HFF-Myc (cell line): Measurements from ENCODE around the gene KLHL30.
"Not testable (repeated sequence)": the region's sequence is repeated elsewhere in the genome, so short reads cannot be mapped to it uniquely, and the experiment has no call there.

Experiments
- DNase-seq: peaks from one replicate; pipeline ENCODE4 v3.0.0-alpha.2; 2011; ENCODE audit warnings: low read depth; ENCODE audit errors: extremely low read depth
- H3K4me3 ChIP-seq: replicated peaks from 2 replicates; pipeline ENCODE4 v1.5.1; 2011; ENCODE audit warnings: low read depth, mild to moderate bottlenecking, control low read depth, low read length
- TF ChIP-seq, protein P1 (sequence below): IDR thresholded peaks from 2 replicates; pipeline ENCODE4 v1.5.1; 2012; ENCODE audit warnings: mild to moderate bottlenecking, low read depth, low read length, control low read depth; ENCODE audit errors: missing control alignments

The KLHL30 gene

DNA sequence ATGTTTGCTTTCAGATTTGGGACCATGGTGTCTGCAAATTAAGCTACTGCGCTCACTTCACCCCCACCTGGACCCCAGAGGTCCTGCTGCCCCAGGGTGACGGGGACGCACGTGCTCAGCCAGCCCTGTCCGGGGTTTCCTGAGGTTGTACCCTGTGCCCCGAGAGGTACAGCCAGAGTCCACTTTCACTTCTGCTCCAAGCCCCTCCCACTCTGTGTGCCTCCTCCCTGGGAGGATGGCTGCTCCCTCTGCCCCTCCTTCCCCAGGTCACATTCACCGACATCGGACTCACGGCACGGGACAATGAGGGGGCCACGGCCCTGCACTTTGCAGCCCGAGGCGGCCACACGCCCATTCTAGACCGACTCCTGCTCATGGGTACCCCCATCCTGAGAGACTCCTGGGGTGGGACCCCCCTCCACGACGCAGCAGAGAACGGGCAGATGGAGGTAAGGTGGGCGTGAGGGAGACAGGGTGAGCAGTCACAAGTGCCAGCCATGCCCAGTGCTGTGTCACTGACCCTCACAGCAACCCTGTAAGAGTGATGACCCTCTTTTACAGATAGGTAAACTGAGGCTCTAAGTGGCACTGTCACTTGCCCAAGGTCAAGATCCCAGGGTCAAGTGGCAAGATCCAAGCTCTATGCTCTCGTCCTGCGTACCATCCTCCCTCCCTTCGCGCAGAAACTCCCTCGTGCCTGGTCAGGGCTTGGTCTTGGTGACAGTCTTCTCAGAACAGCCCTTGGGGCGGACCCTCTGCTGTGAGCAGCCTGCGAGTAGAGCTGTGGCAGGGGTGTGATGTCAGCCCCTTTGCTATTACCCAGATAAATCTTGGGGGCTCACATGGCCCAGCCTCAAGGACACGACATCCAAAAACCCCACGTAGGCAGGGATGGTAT is 30.7 kb upstream of the KLHL30 start:
- no peak overlapping the region for H3K4me3 ChIP-seq
- no peak for DNase-seq
- TF ChIP-seq, protein P1, sequence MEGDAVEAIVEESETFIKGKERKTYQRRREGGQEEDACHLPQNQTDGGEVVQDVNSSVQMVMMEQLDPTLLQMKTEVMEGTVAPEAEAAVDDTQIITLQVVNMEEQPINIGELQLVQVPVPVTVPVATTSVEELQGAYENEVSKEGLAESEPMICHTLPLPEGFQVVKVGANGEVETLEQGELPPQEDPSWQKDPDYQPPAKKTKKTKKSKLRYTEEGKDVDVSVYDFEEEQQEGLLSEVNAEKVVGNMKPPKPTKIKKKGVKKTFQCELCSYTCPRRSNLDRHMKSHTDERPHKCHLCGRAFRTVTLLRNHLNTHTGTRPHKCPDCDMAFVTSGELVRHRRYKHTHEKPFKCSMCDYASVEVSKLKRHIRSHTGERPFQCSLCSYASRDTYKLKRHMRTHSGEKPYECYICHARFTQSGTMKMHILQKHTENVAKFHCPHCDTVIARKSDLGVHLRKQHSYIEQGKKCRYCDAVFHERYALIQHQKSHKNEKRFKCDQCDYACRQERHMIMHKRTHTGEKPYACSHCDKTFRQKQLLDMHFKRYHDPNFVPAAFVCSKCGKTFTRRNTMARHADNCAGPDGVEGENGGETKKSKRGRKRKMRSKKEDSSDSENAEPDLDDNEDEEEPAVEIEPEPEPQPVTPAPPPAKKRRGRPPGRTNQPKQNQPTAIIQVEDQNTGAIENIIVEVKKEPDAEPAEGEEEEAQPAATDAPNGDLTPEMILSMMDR = no peak

DNA sequence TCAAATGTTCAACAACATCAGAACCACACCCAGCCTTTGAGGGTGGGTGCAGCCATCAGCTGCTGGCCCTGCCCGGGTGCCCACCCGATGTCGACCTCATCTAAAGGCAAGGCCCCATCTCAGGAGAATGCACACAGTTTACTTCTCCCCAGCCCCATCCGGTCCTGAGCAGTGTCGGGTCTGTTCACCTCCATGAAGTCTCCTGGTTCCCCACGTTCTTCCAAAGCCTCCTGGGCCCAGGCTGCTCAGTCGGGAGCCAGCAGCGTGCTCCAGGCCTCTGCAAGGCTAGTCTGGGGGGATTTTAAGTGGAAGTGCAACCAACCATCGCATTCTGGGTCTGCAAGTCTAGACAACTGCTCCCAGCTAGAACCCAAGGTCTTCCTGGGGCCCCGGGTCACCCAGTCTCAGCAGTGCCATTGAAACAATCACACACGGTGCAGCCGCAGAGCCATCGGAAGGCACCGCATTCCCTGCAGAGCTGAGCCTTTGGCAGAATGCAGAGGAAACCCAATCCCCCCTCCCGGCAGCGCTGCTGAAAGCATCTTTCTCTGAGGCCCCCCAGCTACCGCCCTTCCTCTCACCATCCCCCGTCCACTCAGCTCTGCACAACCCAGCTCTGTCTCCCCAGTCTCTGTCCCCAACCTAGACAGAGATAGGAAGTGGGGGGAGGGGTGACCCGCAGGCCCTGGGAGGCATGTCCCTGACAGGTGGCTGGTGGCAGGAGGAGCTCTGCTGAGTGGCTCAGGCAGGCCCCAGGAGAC is 29.9 kb upstream of the KLHL30 start:
- TF ChIP-seq, protein P1 = no peak
- no peak overlapping the region for H3K4me3 ChIP-seq
- no peak for DNase-seq

DNA sequence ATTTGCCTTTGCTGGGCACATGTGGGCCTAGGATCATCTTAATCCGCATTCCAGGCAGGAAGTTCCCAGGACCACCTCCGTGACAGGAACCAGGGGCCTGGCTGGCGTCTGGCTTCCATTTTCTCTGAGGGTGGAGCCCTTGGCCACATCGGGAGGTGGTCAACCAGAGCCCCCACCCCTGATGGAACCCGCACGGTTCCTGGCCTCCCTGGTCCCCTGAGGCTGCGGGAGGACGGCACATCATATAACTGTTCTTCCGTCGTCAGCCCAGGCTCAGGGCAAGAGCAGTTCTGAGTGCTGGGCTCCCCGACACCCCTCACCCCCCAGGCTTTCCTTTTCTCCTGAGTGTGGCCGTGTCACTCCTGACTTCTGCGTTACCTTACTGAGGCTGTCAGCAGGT is 24.9 kb upstream of the KLHL30 start:
- TF ChIP-seq, protein P1 = no peak
- DNase-seq = no peak
- no peak overlapping the region for H3K4me3 ChIP-seq

DNA sequence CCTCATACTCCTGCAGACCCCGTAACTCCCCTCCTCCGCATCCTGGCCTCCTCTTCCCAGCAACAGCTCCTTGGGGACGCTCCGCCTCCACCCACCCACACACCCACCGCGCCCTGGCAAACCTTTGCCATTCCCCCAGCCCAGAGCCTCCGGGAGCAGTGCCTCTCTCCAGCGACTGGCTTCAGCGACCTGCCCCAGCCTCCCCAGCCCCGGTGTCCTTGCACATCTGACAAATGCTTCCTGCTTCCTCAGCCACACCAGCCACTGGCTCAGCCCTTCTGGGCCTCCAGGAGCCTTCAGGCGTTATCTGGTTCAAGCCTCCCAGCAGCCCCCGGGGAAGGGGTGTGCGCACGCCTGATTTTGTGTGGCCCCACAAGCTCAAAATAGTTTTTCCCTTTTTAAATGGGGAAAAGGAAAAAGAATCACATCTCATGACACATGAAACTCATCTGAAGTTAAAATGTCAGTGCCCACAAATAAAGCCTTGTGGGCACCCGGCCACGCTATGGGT is 24.1 kb upstream of the KLHL30 start:
- no peak for DNase-seq
- TF ChIP-seq, protein P1 = no peak
- no peak overlapping the region for H3K4me3 ChIP-seq

DNA sequence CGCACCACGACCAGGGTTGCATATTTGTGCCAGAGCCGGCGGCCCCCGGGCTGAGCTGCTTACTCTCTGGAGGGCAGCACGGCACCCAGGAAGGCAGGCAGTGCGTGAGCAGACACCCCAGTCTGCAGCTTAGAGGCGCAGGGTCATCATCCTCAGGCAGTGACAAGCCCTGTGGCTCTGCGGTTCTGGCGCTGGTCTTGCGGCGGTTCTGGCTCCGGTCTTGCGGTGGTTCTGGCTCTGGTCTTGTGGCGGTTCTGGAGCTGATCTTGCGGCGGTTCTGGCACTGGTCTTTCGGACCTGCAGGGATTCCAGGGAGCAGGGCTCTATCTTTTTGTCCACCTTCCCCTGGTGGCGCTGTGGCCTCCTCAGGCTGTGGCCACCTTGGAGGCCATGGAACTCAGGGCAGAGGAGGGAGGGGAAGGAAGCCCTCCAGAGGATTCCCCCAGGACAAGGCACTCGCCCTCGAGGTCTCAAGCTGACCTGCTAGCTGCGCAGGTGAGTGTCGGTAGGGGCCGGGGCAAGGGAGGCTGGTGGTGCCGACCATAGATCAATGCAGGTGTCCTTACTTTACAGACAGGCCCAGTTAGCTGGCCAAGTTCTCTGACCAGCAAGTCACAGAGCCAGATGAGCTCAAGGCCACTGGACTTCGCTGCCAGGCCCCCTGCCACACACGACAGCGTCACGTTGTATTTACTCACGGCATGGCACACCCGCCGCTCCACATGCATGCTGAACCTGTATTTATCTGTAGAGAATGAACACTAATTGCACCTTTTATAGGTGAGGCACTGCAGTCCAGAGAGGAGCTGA is 23.4 kb upstream of the KLHL30 start:
- TF ChIP-seq, protein P1 = no peak
- DNase-seq = no peak

DNA sequence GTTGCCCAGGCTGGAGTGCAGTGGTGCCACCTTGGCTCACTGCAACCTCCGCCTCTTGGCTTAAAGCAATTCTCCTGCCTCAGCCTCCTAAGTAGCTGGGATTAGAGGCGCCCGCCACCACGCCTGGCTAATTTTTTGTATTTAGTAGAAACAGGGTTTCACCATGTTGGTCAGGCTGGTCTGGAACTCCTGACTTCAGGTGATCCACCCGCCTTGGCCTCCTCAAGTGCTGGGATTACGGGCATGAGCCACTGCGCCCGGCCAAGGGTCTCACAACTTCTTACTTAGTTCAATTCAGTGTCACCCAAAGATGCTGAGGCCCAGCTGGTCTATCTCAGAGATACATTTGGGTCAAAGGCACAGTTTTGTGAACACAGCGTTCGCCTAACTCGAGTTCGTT is 22.8 kb upstream of the KLHL30 start:
- not testable (repeated sequence) for H3K4me3 ChIP-seq

More for the DNA sequence above, 23.4 kb upstream of the KLHL30 start:
- H3K4me3 ChIP-seq = no peak overlapping the region

More for the DNA sequence above, 22.8 kb upstream of the KLHL30 start:
- DNase-seq = not testable (repeated sequence)
